Liver (tissue), 9 donors: Measurements from ENCODE around the gene GMPS. TPM values are rescaled to one million over a fixed set of nuclear protein-coding genes. Genes with fewer than 3 reads are reported as not detected.

Source experiments
- DNase-seq: peaks from one replicate; pipeline ENCODE4 v3.0.0-alpha.2; 2017; ENCODE audit warnings: low spot score
- H3K27ac ChIP-seq, 2 donors: one replicate each; pipeline ENCODE4 v1.7.0; 2013; ENCODE audit warnings: inconsistent platforms in 2 of 2, low read length in 2 of 2, control low read depth in 1 of 2, low read depth in 1 of 2, mild to moderate bottlenecking in 1 of 2
- H3K27me3 ChIP-seq, 4 donors: one replicate each; pipeline versions ENCODE4 v1.6.1 to v1.7.0; 2013; ENCODE audit warnings: low read length in 3 of 4, inconsistent platforms in 1 of 4, mild to moderate bottlenecking in 1 of 4, moderate library complexity in 1 of 4; ENCODE audit not compliant: control insufficient read depth in 4 of 4, insufficient read depth in 4 of 4
- H3K36me3 ChIP-seq, 4 donors: one replicate each; pipeline versions ENCODE4 v1.6.1 to v1.7.0; 2013; ENCODE audit warnings: low read length in 3 of 4, mild to moderate bottlenecking in 3 of 4, low read depth in 1 of 4, moderate library complexity in 1 of 4; ENCODE audit not compliant: control insufficient read depth in 4 of 4, insufficient read depth in 3 of 4
- H3K4me1 ChIP-seq, 4 donors: one replicate each; pipeline versions ENCODE4 v1.6.1 to v1.7.0; 2013; ENCODE audit warnings: low read length in 3 of 4, mild to moderate bottlenecking in 3 of 4, moderate library complexity in 1 of 4; ENCODE audit not compliant: control insufficient read depth in 4 of 4, insufficient read depth in 4 of 4
- H3K4me3 ChIP-seq, 3 donors: one replicate each; pipeline versions ENCODE4 v1.6.1 to v1.7.0; 2013; ENCODE audit warnings: low read length in 3 of 3, control low read depth in 1 of 3, low read depth in 1 of 3, mild to moderate bottlenecking in 1 of 3
- H3K9ac ChIP-seq, 2 donors: one replicate each; pipeline ENCODE4 v1.7.0; 2013; ENCODE audit warnings: low read length in 2 of 2, mild to moderate bottlenecking in 2 of 2, moderate library complexity in 2 of 2, control low read depth in 1 of 2, low read depth in 1 of 2
- H3K9me3 ChIP-seq, 4 donors: one replicate each; pipeline versions ENCODE4 v1.6.1 to v1.7.0; 2013; ENCODE audit warnings: low read length in 3 of 4; ENCODE audit not compliant: control insufficient read depth in 4 of 4
- ATF3 ChIP-seq: IDR thresholded peaks from 2 replicates; pipeline ENCODE4 v1.6.1; 2016; ENCODE audit warnings: antibody characterized with exemption
- EGR1 ChIP-seq, 2 donors: IDR thresholded peaks; 2 replicates each; pipeline ENCODE4 v1.6.1; 2016 to 2018; ENCODE audit warnings: antibody characterized with exemption in 2 of 2, low read depth in 2 of 2
- FOXA1 ChIP-seq: IDR thresholded peaks from 2 replicates; pipeline ENCODE4 v1.6.1; 2016; ENCODE audit warnings: antibody characterized with exemption
- FOXA2 ChIP-seq: IDR thresholded peaks from 2 replicates; pipeline ENCODE4 v1.6.1; 2016; ENCODE audit warnings: antibody characterized with exemption
- GABPA ChIP-seq, 2 donors: IDR thresholded peaks in 1 of 2; conservative IDR thresholded peaks in 1 of 2; 2 replicates each; pipeline ENCODE4 v1.6.1; 2016; ENCODE audit warnings: antibody characterized with exemption in 2 of 2, mild to moderate bottlenecking in 1 of 2, moderate library complexity in 1 of 2
- HNF4A ChIP-seq, 2 donors: conservative IDR thresholded peaks; 2 replicates each; pipeline ENCODE4 v1.6.1; 2016; ENCODE audit warnings: antibody characterized with exemption in 2 of 2, mild to moderate bottlenecking in 2 of 2
- HNF4G ChIP-seq: IDR thresholded peaks from 2 replicates; pipeline ENCODE4 v1.6.1; 2016; ENCODE audit warnings: antibody characterized with exemption
- JUND ChIP-seq, 2 donors: IDR thresholded peaks; 2 replicates each; pipeline ENCODE4 v1.6.1; 2016; ENCODE audit warnings: antibody characterized with exemption in 2 of 2
- NR2F2 ChIP-seq: IDR thresholded peaks from 2 replicates; pipeline ENCODE4 v1.6.1; 2016; ENCODE audit warnings: antibody characterized with exemption
- RAD21 ChIP-seq, 2 donors: IDR thresholded peaks; 2 replicates each; pipeline ENCODE4 v1.6.1; 2016; ENCODE audit warnings: antibody characterized with exemption in 2 of 2, mild to moderate bottlenecking in 2 of 2
- RXRA ChIP-seq, 2 donors: IDR thresholded peaks; 2 replicates each; pipeline ENCODE4 v1.6.1; 2017 to 2018; ENCODE audit warnings: antibody characterized with exemption in 2 of 2, mild to moderate bottlenecking in 1 of 2
- TAF1 ChIP-seq: conservative IDR thresholded peaks from 2 replicates; pipeline ENCODE4 v1.6.1; 2016; ENCODE audit warnings: antibody characterized with exemption, mild to moderate bottlenecking
- YY1 ChIP-seq: IDR thresholded peaks from 2 replicates; pipeline ENCODE4 v1.6.1; 2016; ENCODE audit warnings: antibody characterized with exemption, mild to moderate bottlenecking
- ZBTB33 ChIP-seq: IDR thresholded peaks from 2 replicates; pipeline ENCODE4 v1.6.1; 2016; ENCODE audit warnings: antibody characterized with exemption
- WGBS: extraction: QIAGEN DNeasy Blood & Tissue Kit; methylation state at CpG from one replicate; pipeline ENCODE4 v1.1.7; 2013; 5-methylcytosine and 5-hydroxymethylcytosine counted together
- polyA plus RNA-seq, 2 donors: library from polyadenylated mRNA; stranded (reverse) in 1 of 2; unstranded in 1 of 2; fragments of 200-250 nt in 1 of 2; fragments of >200 nt in 1 of 2; fragmentation: Nextera tagmentation in 1 of 2; extraction: Ambion mirVana in 1 of 2; gene quantifications; one replicate each; pipeline versions ENCODE4 v1.2.1 to v1.2.3, GENCODE V29; 2013 to 2015
- total RNA-seq, 2 donors: library from RNA; depleted of rRNA; stranded (reverse); fragments of >200 nt; gene quantifications; one replicate each; pipeline ENCODE4 v1.2.3, GENCODE V29; 2014
- TF ChIP-seq, protein P1 (sequence below): IDR thresholded peaks from 2 replicates; pipeline ENCODE4 v1.6.1; 2016; ENCODE audit warnings: antibody characterized with exemption
- TF ChIP-seq, protein P2 (sequence below): IDR thresholded peaks from 2 replicates; pipeline ENCODE4 v1.6.1; 2016; ENCODE audit warnings: antibody characterized with exemption, mild to moderate bottlenecking
- donor health status: healthy.
- donor health status: healthy.
- donor health status: healthy.
- donor health status: healthy.
- donor health status: healthy.

GMPS gene
- total and polyA plus RNA-seq, 4 donors, result 10.8 to 16.1 (median 14.8) TPM

- DNase-seq, result no peak
- Histone ChIP-seq H3K4me1 (no peaks in the 10 kb centered on the region), H3K27ac (no peak overlapping the region), H3K27me3 (no peaks in the 10 kb centered on the region), H3K4me3 (no peak overlapping the region), H3K36me3 (peaks cover 7 to 40% (median 18%) of the 10 kb centered on the region in 4 donors), H3K9me3 (no peaks in the 10 kb centered on the region), H3K9ac (no peak overlapping the region)
- no peak for TF ChIP-seq TAF1
- no peak for TF ChIP-seq GABPA (IDR thresholded peaks at IDR 0.05 in 1 of 2, conservative IDR thresholded peaks at IDR 0.05 in 1 of 2)
- TF ChIP-seq, protein P1, sequence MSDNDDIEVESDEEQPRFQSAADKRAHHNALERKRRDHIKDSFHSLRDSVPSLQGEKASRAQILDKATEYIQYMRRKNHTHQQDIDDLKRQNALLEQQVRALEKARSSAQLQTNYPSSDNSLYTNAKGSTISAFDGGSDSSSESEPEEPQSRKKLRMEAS, result no peak
These were observed 41.6 kb downstream of the GMPS start for GRCh38 chr3:155912090-155912489.

DNA sequence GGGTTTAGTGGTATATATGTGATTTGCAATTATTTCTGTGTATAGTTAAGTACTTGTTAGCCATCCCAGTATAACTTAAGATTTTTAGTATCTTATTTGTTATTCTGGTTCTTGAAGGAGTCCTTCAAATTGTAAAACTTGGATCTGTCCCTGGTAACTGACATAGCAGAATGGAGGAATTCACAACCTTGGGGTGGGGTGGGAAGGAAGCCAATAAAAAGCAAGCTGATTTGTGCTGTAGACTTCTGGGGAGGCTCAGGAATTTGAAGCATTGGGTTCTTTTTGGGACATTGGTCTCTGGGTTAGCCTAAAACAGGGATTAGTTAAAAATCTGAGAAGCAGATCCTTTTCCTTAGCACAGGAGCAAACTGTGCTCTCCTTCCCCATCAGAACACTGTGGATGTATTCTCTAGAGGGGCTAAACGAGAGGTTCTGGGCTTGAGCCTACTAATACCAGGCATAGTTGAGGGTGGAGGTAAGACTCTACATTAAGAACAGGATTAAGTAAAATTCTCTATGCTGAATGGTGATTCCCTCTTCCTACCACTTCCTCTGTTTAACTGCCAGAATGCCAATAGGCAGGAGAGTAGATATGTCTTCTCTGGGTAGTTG, 42.2 kb downstream of the GMPS start:
- H3K4me1 ChIP-seq, result no peaks in the 10 kb centered on the region
- H3K36me3 ChIP-seq, result peaks cover 7 to 40% (median 20%) of the 10 kb centered on the region in 4 donors
- no peaks in the 10 kb centered on the region for H3K9me3 ChIP-seq
- DNase-seq, result no peak
- no peak overlapping the region for H3K4me3 ChIP-seq
- H3K27me3 ChIP-seq, result no peaks in the 10 kb centered on the region
- no peak overlapping the region for H3K9ac ChIP-seq
- H3K27ac ChIP-seq, result no peak overlapping the region
- TF ChIP-seq NR2F2 (no peak), EGR1 (IDR thresholded peaks at IDR 0.05; ENCODE audit: low read depth in 2 of 2) (no peak), ZBTB33 (no peak), HNF4G (no peak), RXRA (IDR thresholded peaks at IDR 0.05) (no peak)
- TF ChIP-seq, protein P1, result no peak
- WGBS, result 93% methylated on average over 1 of the region's 1 CpG

DNA sequence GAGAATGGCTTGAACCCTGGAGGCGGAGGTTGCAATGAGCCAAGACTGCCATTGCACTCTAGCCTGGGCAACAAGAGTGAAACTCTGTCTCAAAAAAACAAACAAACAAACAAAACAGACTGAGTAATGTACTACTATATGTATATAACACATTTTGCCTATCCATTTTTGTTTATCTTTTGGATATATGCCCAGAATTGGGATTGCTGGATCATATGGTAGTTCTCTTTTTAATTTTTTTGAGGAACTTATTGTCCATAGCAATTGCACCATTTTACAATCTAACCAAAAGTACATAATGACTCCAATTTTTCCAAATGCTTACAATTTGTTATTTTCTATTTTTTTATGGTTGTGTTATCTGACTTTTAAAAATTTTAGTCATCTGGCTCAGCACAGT, 47.3 kb downstream of the GMPS start:
- Histone ChIP-seq H3K27ac (no peak overlapping the region), H3K9ac (no peak overlapping the region), H3K4me1 (no peaks in the 10 kb centered on the region), H3K36me3 (peaks cover 3 to 32% (median 16%) of the 10 kb centered on the region in 4 donors), H3K9me3 (no peaks in the 10 kb centered on the region), H3K27me3 (no peaks in the 10 kb centered on the region), H3K4me3 (no peak overlapping the region)
- no peak for DNase-seq
- 100% methylated on average over 1 of the region's 1 CpG for WGBS
- no peak for TF ChIP-seq JUND (IDR thresholded peaks at IDR 0.05)
- no peak for TF ChIP-seq FOXA1
- TF ChIP-seq HNF4G, result no peak
- TF ChIP-seq TAF1, result no peak
- TF ChIP-seq EGR1 (IDR thresholded peaks at IDR 0.05; ENCODE audit: low read depth in 2 of 2), result no peak
- no peak for TF ChIP-seq FOXA2
- no peak for TF ChIP-seq HNF4A (conservative IDR thresholded peaks at IDR 0.05)
- TF ChIP-seq RXRA (IDR thresholded peaks at IDR 0.05), result no peak
- TF ChIP-seq, protein P2, sequence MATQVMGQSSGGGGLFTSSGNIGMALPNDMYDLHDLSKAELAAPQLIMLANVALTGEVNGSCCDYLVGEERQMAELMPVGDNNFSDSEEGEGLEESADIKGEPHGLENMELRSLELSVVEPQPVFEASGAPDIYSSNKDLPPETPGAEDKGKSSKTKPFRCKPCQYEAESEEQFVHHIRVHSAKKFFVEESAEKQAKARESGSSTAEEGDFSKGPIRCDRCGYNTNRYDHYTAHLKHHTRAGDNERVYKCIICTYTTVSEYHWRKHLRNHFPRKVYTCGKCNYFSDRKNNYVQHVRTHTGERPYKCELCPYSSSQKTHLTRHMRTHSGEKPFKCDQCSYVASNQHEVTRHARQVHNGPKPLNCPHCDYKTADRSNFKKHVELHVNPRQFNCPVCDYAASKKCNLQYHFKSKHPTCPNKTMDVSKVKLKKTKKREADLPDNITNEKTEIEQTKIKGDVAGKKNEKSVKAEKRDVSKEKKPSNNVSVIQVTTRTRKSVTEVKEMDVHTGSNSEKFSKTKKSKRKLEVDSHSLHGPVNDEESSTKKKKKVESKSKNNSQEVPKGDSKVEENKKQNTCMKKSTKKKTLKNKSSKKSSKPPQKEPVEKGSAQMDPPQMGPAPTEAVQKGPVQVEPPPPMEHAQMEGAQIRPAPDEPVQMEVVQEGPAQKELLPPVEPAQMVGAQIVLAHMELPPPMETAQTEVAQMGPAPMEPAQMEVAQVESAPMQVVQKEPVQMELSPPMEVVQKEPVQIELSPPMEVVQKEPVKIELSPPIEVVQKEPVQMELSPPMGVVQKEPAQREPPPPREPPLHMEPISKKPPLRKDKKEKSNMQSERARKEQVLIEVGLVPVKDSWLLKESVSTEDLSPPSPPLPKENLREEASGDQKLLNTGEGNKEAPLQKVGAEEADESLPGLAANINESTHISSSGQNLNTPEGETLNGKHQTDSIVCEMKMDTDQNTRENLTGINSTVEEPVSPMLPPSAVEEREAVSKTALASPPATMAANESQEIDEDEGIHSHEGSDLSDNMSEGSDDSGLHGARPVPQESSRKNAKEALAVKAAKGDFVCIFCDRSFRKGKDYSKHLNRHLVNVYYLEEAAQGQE, result no peak
- TF ChIP-seq RAD21 (IDR thresholded peaks at IDR 0.05), result no peak
- TF ChIP-seq ZBTB33, result no peak
- TF ChIP-seq YY1, result no peak
- no peak for TF ChIP-seq ATF3
